ENCODE results near the gene CSNK2B.

Gene CSNK2B

DNA sequence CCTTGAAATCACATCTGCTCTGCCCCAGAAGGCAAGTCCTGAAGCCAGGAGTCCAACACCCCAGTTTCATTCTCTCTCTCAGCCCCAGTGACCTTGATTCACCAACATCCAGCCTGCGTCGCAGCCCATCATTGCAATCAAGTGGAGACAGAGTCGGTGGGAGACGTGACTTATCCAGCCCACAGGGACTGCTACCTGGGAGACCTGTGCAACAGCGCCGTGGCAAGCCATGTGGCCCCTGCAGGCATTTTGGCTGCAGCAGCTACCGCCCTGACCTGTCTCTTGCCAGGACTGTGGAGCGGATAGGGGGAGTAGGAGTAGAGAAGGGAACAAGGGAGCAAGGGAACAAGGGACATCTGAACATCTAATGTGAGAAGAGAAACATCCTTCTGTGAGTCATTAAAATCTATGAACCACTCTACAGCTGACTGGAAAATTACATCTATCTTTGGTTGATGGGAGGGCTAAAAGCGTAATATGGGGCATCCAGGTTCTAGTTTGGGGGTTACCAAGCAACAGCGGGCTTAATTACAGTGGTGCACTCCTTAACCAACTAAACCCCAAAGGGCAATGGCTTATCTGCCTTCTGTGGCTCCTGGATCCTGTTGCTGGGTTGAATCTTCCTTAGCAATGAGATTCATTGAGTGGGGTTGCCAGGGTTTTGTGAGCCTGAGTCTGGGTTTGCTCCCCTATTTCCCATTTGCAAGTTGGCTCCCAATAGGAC, 51.8 kb downstream of the CSNK2B start:
- DNase-seq, result no peak

DNA sequence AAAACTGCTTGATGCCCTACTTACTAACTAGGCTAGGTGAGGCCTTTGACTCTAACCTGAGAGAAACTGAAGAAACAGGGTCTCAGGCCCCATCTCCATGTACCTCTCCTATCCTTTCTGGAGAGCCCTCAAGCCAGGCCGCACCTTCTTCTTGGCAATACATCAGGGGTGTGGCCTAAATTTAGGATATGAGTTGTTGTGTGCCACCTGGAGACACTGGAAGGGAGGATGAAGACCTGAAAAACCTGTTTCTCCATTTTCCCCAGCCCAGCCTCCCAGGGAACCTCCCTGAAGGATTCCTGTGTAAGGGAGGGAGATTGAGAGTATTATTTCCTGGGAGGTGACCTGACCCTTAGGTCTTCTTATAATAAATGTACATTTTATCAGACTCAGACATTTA, 52.4 kb downstream of the CSNK2B start:
- DNase-seq, result no peak

DNA sequence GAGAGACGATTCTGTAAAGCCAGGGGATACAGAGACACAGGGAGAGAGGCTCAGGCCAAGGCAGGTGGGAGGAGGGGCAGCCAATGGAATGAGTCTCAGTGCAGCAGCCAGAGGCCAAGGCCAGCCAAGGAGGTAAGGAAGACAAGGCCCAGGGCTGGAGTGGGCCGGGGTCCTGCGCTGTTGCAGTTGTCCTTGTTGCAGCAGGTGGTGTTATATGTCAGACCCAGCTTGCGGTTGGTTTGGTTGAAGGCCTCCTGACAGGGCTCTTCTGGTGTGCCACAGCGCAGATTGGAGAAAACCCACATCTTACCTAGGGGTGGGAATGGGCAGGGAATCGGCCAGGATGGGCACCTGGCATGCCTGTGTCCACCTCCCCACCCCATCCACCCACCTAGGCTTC, 53.1 kb downstream of the CSNK2B start:
- DNase-seq, result no peak
